ENCODE measurements around the gene USP20.

- no peak for TF ChIP-seq POLR2A (IDR thresholded peaks at IDR 0.05; ENCODE audit: low read length)
- no peak for TF ChIP-seq GATA1 (IDR thresholded peaks at IDR 0.05; ENCODE audit: low read depth, low read length)
These were observed 74.6 kb downstream of the USP20 start for GRCh38 chr9:129909851-129910250.

Data from erythroblast (primary cell).